ENCODE results near the gene HOTAIR. TPM values are rescaled to one million over a fixed set of nuclear protein-coding genes. Genes with fewer than 3 reads are reported as not detected.

The HOTAIR gene
- total RNA-seq, 1 experiment from 2014 or later, result not detected

- no peak within 1 kb of the TSS for H3K27ac Mint-ChIP-seq
- no peak for TF ChIP-seq CTCF (conservative IDR thresholded peaks at IDR 0.05)
- H3K4me3 Mint-ChIP-seq, result no peak within 1 kb of the TSS
Measured at GRCh38 chr12:53954694-53955035, 20.1 kb downstream of the HOTAIR start, which contains the start of gene HOXC12. Gene HOXC12, plus strand, starts transcription at chr12:53954903. Its CDS starts 27 bp downstream, at chr12:53954930.

More at GRCh38 chr12:53954694-53955035, 20.1 kb downstream of the HOTAIR start, which contains the start of gene HOXC12:
- H4K8ac ChIP-seq (replicated peaks; ENCODE audit: insufficient read length, low read depth, low read length), result no peak within 1 kb of the TSS
- no peaks in the 10 kb centered on the region for H3K79me2 ChIP-seq (ENCODE audit: insufficient read depth, low read length)
- H4K5ac ChIP-seq (ENCODE audit: insufficient read length, low read depth, low read length), result no peak within 1 kb of the TSS
- no peaks in the 10 kb centered on the region for H4K20me1 ChIP-seq (ENCODE audit: control insufficient read depth, insufficient read depth, insufficient read length)
- peaks cover 99% of the 10 kb centered on the region for H3K27me3 Mint-ChIP-seq (ENCODE audit: low read depth)
- no peak within 1 kb of the TSS for H3K27ac ChIP-seq (ENCODE audit: insufficient read length, low read depth, low read length)
- no peaks in the 10 kb centered on the region; a peak in 2 of 7 replicates for H3K36me3 Mint-ChIP-seq (ENCODE audit: insufficient read depth in 1 of 3, low read depth in 3 of 3)
- H3K9me3 Mint-ChIP-seq, result peaks cover 0 to 3% of the 10 kb centered on the region in 2 experiments; a peak in 2 of 5 replicates
- H4K91ac ChIP-seq (ENCODE audit: insufficient read length, low read depth, low read length), result no peak within 1 kb of the TSS
- no peak within 1 kb of the TSS for H2BK120ac ChIP-seq (ENCODE audit: low read depth, low read length, poor library complexity, severe bottlenecking)
- H3K4ac ChIP-seq (ENCODE audit: low read depth, low read length), result no peak within 1 kb of the TSS
- no peak within 1 kb of the TSS; the same call in 1 of the 2 replicates for H3K14ac ChIP-seq (ENCODE audit: insufficient read depth, low read length)
- no peak within 1 kb of the TSS for H2BK15ac ChIP-seq (ENCODE audit: low read depth, low read length)
- H2BK20ac ChIP-seq (ENCODE audit: low read depth, low read length, poor library complexity, severe bottlenecking), result no peak within 1 kb of the TSS
- DNase-seq, result no peak
- no CpG with 5 or more reads among the region's 20 CpGs for WGBS (ENCODE audit: extremely low coverage, insufficient read length, low lambda C conversion rate)
- H2AK5ac ChIP-seq (ENCODE audit: insufficient read length, low read length), result no peak within 1 kb of the TSS
- H3K23ac ChIP-seq (ENCODE audit: insufficient read length, low read depth, low read length), result no peak within 1 kb of the TSS
- H2AFZ ChIP-seq (ENCODE audit: low read length), result no peak within 1 kb of the TSS
- H2BK12ac ChIP-seq (ENCODE audit: insufficient read length, low read depth, low read length), result no peak within 1 kb of the TSS
- no peaks in the 10 kb centered on the region for H3K23me2 ChIP-seq (ENCODE audit: insufficient read length, low read depth, low read length, poor library complexity, severe bottlenecking)
- H3K79me1 ChIP-seq (ENCODE audit: insufficient read depth, low read depth, low read length, poor library complexity, severe bottlenecking), result no peaks in the 10 kb centered on the region
- H3K4me1 Mint-ChIP-seq, result peaks cover 6 to 20% of the 10 kb centered on the region in 2 experiments; a peak in 3 of 4 replicates
- peaks cover 99% of the 10 kb centered on the region for H3K27me3 ChIP-seq (ENCODE audit: insufficient read depth, low read length)
- no peaks in the 10 kb centered on the region for H3K4me1 ChIP-seq (ENCODE audit: insufficient read depth, low read length)
- no peaks in the 10 kb centered on the region for H3K9me3 ChIP-seq (ENCODE audit: control insufficient read depth, low read depth, low read length)
- H2BK5ac ChIP-seq (ENCODE audit: insufficient read length, low read length), result no peak within 1 kb of the TSS
- H3K18ac ChIP-seq (ENCODE audit: insufficient read length, low read depth, low read length), result no peak within 1 kb of the TSS
- no peak within 1 kb of the TSS for H3T11ph ChIP-seq (ENCODE audit: low read length)
- H3K4me2 ChIP-seq (ENCODE audit: insufficient read depth, insufficient read length, low read length), result no peak within 1 kb of the TSS
- no peak within 1 kb of the TSS for H3K56ac ChIP-seq (ENCODE audit: insufficient read length, low read depth, low read length)
- no peak within 1 kb of the TSS for H3K9ac ChIP-seq (ENCODE audit: extremely low read depth, insufficient read length, low read length)
